Tibial nerve (tissue), 4 donors: Measurements from ENCODE around the gene CHRDL2.

Experiments
- CTCF ChIP-seq, 5 experiments: fragments of 200-600 bp in 3 of 5; fragments of 450-650 bp in 2 of 5; sonication (generic) in 3 of 5; IDR thresholded peaks; one replicate each; pipeline ENCODE4 v1.5.1; 2016 to 2019; ENCODE audit warnings: antibody characterized with exemption in 5 of 5, mild to moderate bottlenecking in 3 of 5, moderate library complexity in 2 of 5
- EP300 ChIP-seq, 2 donors: sonication (generic); formaldehyde crosslinking; IDR thresholded peaks; one replicate each; pipeline ENCODE4 v1.6.1; 2017; ENCODE audit warnings: antibody characterized with exemption in 2 of 2, mild to moderate bottlenecking in 1 of 2
- POLR2A ChIP-seq, 2 donors: fragments of 450-650 bp; IDR thresholded peaks; one replicate each; pipeline ENCODE4 v1.6.1; 2017; ENCODE audit warnings: antibody characterized with exemption in 2 of 2, mild to moderate bottlenecking in 2 of 2, moderate library complexity in 2 of 2

GRCh38 chr11:74685905-74686304, 45.3 kb downstream of the CHRDL2 start:
- TF ChIP-seq POLR2A (IDR thresholded peaks at IDR 0.05), result no peak
- no peak for TF ChIP-seq CTCF (IDR thresholded peaks at IDR 0.05)
- peak in 1 of 2 donors; percentile 43 for TF ChIP-seq EP300 (IDR thresholded peaks at IDR 0.05)
